ENCODE measurements around the gene RAN. TPM values are rescaled to one million over a fixed set of nuclear protein-coding genes. Genes with fewer than 3 reads are reported as not detected.

The RAN gene
- total RNA-seq, 4 donors from 2014 or later, result 157 to 211 (median 197) TPM

DNA sequence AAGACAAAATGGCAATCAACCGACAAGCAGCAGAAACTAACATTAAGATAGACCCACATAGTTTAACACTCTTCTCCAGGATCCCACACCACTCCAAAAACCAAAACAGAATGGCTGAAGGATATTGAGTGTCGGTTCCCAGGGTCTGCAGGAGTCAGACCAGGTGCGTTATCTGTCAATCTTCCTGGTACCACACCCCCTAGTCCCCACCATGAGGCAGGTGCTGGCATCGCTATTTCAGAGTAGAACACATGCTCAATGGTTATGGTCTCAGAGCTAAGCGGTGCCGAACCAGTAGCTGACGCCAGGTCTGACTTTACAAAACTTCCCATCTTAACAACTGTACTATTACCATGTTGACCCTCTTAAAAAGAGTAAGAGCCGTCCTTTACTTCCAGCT is 43.0 kb upstream of the RAN start:
- DNase-seq (ENCODE audit: extremely low spot score), result no peak
- Histone ChIP-seq H3K4me1 (peaks cover 10 to 56% (median 43%) of the 10 kb centered on the region in 4 donors), H3K27me3 (no peaks in the 10 kb centered on the region), H3K9me3 (no peaks in the 10 kb centered on the region), H3K4me3 (no peak overlapping the region), H3K36me3 (peaks cover 0 to 17% (median 5%) of the 10 kb centered on the region in 4 donors), H3K27ac (replicated peaks in 1 of 4) (no peak overlapping the region)
- TF ChIP-seq POLR2AphosphoS5 (IDR thresholded peaks at IDR 0.05) (no peak), POLR2A (IDR thresholded peaks at IDR 0.05; ENCODE audit: low read depth) (no peak), EP300 (IDR thresholded peaks at IDR 0.05) (no peak)
- TF ChIP-seq, protein P1, sequence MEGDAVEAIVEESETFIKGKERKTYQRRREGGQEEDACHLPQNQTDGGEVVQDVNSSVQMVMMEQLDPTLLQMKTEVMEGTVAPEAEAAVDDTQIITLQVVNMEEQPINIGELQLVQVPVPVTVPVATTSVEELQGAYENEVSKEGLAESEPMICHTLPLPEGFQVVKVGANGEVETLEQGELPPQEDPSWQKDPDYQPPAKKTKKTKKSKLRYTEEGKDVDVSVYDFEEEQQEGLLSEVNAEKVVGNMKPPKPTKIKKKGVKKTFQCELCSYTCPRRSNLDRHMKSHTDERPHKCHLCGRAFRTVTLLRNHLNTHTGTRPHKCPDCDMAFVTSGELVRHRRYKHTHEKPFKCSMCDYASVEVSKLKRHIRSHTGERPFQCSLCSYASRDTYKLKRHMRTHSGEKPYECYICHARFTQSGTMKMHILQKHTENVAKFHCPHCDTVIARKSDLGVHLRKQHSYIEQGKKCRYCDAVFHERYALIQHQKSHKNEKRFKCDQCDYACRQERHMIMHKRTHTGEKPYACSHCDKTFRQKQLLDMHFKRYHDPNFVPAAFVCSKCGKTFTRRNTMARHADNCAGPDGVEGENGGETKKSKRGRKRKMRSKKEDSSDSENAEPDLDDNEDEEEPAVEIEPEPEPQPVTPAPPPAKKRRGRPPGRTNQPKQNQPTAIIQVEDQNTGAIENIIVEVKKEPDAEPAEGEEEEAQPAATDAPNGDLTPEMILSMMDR (IDR thresholded peaks at IDR 0.05), result no peak
- 95% methylated on average over 8 of the region's 8 CpGs for WGBS
- intact Hi-C loops (cut with DNase I), result no loop called here

- WGBS, result 85% methylated on average over 14 of the region's 17 CpGs
- H3K9me3 ChIP-seq, result no peaks in the 10 kb centered on the region
- peaks cover 10 to 56% (median 43%) of the 10 kb centered on the region in 4 donors for H3K4me1 ChIP-seq
- H3K27ac ChIP-seq (replicated peaks in 1 of 4), result no peak overlapping the region
- H3K27me3 ChIP-seq, result no peaks in the 10 kb centered on the region
- H3K36me3 ChIP-seq, result peaks cover 0 to 13% (median 4%) of the 10 kb centered on the region in 4 donors
- intact Hi-C loops (cut with DNase I), result no loop called here
- H3K4me3 ChIP-seq, result no peak overlapping the region
- DNase-seq (ENCODE audit: extremely low spot score), result no peak
- TF ChIP-seq EP300 (IDR thresholded peaks at IDR 0.05), result no peak
- TF ChIP-seq, protein P1 (IDR thresholded peaks at IDR 0.05), result no peak
- TF ChIP-seq POLR2AphosphoS5 (IDR thresholded peaks at IDR 0.05), result no peak
- TF ChIP-seq POLR2A (IDR thresholded peaks at IDR 0.05; ENCODE audit: low read depth), result no peak
Observed at GRCh38 chr12:130829391-130830245, 42.2 kb upstream of the RAN start.

DNA sequence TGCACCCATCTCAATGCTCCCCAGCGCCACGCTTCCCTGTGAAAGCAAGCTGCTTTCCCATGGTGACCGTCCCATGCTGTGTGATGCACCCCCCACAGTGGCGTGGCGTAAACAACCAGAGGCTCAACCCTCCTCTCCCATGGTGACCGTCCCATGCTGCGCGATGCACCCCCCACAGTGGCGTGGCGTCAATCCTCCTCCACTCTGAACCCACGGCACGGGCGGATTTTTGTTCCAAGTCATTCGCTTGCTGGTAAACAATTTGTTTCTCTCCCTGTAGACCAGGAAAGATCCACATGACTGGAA is 41.7 kb upstream of the RAN start:
- intact Hi-C loops (cut with DNase I), result no loop called here
- Histone ChIP-seq H3K36me3 (peaks cover 0 to 13% (median 4%) of the 10 kb centered on the region in 4 donors), H3K4me1 (peaks cover 10 to 56% (median 43%) of the 10 kb centered on the region in 4 donors), H3K27me3 (no peaks in the 10 kb centered on the region), H3K9me3 (no peaks in the 10 kb centered on the region), H3K27ac (replicated peaks in 1 of 4) (no peak overlapping the region), H3K4me3 (no peak overlapping the region)
- TF ChIP-seq POLR2AphosphoS5 (IDR thresholded peaks at IDR 0.05) (no peak), EP300 (IDR thresholded peaks at IDR 0.05) (no peak), POLR2A (IDR thresholded peaks at IDR 0.05; ENCODE audit: low read depth) (no peak)
- TF ChIP-seq, protein P1 (IDR thresholded peaks at IDR 0.05), result no peak
- no peak for DNase-seq (ENCODE audit: extremely low spot score)
- 87% methylated on average over 14 of the region's 14 CpGs for WGBS

- no peaks in the 10 kb centered on the region for H3K9me3 ChIP-seq
- H3K27ac ChIP-seq (replicated peaks in 1 of 4), result no peak overlapping the region
- H3K4me3 ChIP-seq, result no peak overlapping the region
- H3K27me3 ChIP-seq, result no peaks in the 10 kb centered on the region
- no peak for DNase-seq (ENCODE audit: extremely low spot score)
- WGBS, result 97% methylated on average over 4 of the region's 4 CpGs
- peaks cover 10 to 63% (median 46%) of the 10 kb centered on the region in 4 donors for H3K4me1 ChIP-seq
- H3K36me3 ChIP-seq, result peaks cover 0 to 12% (median 2%) of the 10 kb centered on the region in 4 donors
- TF ChIP-seq, protein P1 (IDR thresholded peaks at IDR 0.05), result no peak
- no peak for TF ChIP-seq POLR2AphosphoS5 (IDR thresholded peaks at IDR 0.05)
- no peak for TF ChIP-seq POLR2A (IDR thresholded peaks at IDR 0.05; ENCODE audit: low read depth)
- TF ChIP-seq EP300 (IDR thresholded peaks at IDR 0.05), result no peak
- intact Hi-C loops (cut with DNase I), result no loop called here
Observed at GRCh38 chr12:130831246-130831645, 40.6 kb upstream of the RAN start.

All from esophagus muscularis mucosa (tissue), 4 donors.